VCaP (cell line): Measurements from ENCODE around the gene MT1M.

Source experiments
- H3K27ac ChIP-seq: fragments of 450-650 bp; 2 replicates; pipeline ENCODE4 v1.5.1; 2017
- TF ChIP-seq, protein P1 (sequence below): fragments of 450-650 bp; conservative IDR thresholded peaks from 2 replicates; pipeline ENCODE4 v1.5.1; 2017; ENCODE audit warnings: mild to moderate bottlenecking, moderate library complexity

The MT1M gene

DNA sequence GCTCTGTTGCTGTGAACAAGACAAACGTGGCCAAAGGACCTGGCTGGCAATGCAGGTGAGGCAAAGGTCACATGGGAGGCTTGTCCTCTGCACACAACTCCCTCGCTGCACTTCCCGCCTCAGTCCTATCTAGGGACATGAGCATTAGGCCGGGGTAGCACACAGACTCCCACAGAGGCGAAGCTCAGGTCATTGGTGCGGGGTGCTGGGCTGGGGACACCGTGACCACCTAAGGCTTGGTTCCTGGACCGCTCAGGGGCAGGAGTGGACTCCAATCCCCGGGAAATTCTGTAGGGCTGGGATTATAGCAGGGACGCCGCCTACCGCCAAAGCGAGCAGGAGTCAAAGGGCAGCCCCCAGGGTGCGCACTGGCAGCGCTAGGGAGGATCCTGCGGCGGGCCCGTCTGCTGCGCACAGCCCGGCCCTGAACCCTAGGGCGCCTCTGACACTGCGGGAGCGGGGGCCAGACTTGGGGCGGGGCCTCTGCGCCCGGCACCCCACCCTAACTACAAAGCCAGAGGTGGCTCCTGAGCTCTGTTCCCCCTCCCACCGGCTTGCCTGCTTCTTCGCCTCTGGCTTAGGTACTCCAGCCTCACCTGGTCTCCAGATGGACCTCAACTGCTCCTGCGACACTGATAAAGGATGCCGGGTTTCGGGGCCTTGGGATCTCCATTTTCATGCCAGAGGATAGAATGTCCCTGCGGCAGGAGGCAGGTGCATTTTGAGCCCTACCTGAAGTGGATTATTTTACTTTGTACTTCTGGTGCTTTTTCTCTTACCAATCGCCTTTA lies 15.4 kb downstream of the MT1M start:
- TF ChIP-seq, protein P1, sequence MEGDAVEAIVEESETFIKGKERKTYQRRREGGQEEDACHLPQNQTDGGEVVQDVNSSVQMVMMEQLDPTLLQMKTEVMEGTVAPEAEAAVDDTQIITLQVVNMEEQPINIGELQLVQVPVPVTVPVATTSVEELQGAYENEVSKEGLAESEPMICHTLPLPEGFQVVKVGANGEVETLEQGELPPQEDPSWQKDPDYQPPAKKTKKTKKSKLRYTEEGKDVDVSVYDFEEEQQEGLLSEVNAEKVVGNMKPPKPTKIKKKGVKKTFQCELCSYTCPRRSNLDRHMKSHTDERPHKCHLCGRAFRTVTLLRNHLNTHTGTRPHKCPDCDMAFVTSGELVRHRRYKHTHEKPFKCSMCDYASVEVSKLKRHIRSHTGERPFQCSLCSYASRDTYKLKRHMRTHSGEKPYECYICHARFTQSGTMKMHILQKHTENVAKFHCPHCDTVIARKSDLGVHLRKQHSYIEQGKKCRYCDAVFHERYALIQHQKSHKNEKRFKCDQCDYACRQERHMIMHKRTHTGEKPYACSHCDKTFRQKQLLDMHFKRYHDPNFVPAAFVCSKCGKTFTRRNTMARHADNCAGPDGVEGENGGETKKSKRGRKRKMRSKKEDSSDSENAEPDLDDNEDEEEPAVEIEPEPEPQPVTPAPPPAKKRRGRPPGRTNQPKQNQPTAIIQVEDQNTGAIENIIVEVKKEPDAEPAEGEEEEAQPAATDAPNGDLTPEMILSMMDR: no peak
- H3K27ac ChIP-seq: no peak overlapping the region

DNA sequence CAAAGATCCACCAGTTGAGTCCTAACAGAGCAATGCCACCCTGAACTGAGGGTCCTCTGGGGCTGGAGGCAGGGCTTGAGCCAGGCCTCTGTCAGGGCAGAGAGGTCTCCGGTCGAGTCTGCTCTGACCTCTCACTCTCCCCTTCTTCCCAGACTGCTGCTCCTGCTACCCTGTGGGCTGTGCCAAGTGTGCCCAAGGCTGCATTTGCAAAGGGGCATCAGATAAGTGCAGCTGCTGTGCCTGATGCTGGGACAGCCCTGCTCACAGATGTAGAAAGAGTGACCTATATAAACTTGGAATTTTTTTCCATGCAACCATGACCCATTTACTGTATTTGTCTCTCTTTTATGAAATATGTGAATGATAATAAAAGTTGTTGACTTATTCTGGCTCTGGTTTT lies 16.8 kb downstream of the MT1M start:
- TF ChIP-seq, protein P1: no peak
- no peak overlapping the region for H3K27ac ChIP-seq

DNA sequence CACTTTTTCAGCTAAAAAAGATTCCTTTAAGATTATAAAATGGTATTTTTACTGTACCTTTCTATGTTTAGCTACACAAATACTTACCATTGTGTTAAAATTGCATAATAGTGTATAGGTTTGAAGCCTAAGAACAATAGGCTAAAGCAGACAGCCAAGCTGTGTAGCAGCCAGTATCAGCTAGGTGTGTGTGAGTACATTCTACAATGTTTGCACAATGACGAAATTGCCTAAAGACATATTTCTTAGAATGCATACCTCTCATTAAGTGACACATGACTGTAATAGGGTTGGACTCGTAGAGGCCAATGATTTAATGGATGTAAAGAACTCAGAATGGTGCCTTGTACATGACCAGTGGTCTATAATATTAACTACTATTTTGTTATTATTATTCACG lies 17.4 kb downstream of the MT1M start:
- TF ChIP-seq, protein P1: no peak
- H3K27ac ChIP-seq: no peak overlapping the region

DNA sequence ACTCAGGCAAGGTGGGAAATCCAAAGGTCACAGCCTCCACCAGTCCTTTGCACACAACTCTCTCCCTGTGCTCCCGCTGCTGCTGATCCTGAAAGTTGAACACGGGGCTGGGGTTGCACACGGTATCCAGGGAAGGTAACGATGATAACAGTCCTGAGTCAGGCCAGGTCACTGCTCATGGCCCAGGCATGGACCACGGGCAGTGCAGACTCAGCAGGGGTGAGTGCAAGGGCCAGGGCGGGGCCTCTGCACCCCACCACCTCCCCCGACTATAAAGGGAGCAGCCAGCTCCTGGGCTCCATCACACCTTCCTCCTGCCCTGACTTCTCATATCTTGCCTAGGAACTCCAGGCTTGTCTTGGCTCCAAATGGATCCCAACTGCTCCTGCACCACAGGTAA lies 19.1 kb downstream of the MT1M start, which contains the start of gene MT1B:
MT1B (plus strand) TSS at position 301 of the 400 bp plus-strand sequence; CDS start at position 369, 68 bp downstream.
- H3K27ac ChIP-seq: no peak within 1 kb of the TSS
- TF ChIP-seq, protein P1: no peak

DNA sequence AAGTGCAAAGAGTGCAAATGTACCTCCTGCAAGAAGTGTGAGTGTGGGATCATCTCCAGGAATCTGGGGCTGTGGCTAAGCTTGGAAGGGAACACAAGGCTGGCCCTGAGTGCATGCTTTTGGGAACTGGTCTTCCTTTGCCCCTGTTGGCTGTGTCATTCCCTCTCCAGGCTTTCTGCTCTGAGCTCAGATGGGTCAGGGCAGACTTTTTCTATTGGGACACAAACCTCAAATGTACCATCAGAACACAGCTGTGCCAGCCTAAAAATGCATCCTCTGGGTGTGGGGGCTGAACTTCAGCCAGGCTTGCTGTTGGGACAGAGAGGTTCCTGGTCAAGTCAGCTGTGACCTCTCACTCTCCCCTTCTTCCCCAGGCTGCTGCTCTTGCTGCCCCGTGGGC lies 20.1 kb downstream of the MT1M start:
- TF ChIP-seq, protein P1: no peak

DNA sequence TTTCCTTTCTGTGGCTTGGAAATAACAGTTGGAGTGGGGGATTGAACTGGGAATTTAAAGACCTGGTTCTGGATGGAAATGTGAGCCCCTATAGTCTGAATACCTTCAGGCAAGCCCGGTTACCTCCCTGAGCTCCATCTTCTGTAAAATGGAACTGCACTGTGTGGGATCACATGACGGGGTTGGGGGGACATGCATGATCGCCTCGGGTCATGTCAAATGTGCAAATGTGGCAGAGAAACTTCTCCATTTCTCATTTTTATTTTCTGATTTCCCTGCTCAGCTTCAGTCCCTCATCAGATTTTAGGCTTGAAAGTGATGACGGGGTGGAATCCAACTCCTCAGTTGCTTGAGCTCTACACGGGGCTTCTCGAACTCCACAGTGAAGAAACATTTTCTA lies 20.8 kb downstream of the MT1M start:
- TF ChIP-seq, protein P1: no peak
- no peak overlapping the region for H3K27ac ChIP-seq

More for the DNA sequence above, 20.1 kb downstream of the MT1M start:
- H3K27ac ChIP-seq: no peak overlapping the region

DNA sequence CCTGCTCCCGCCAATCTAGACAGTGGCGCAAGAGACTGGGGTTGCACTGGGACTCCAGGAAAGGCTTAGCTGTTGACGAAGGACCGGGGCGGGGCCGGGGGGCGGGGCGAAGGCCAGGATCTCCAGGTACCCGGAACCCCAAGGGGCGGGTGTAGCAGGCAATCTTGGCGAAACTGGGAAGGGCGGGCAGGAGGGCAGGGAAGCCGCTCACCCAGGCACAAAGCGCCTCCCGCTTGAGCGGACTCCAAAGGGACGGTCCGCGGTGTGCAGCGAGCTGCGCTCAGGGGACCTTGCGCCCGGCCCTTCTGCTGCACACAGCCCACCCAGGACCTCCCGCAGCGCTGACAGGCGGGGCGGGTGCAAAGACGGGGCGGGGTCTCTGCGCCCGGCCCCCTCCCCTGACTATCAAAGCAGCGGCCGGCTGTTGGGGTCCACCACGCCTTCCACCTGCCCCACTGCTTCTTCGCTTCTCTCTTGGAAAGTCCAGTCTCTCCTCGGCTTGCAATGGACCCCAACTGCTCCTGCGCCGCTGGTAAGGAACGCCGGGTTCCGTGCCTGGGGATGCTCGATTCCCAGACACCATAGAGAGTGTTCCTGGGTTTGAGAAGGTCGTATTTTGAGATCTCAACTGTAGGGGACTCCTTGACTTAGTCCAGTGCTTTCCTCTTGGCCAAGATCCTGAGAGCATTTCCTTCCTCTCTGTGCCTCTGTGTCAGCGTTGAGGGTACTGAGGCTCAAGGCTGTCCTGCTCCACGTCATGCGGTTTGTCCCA lies 25.3 kb downstream of the MT1M start, which contains the start of gene MT1F:
MT1F (plus strand) TSS at position 405 of the 772 bp plus-strand sequence; CDS start at position 505, 100 bp downstream.
- TF ChIP-seq, protein P1: no peak
- peak within 1 kb of the TSS; percentile 51 for H3K27ac ChIP-seq
